Common myeloid progenitor, CD34-positive (primary cell): ENCODE measurements around the gene HYAL1.

ENCODE experiments used
- CTCF ChIA-PET: fragments of 350-600 bp; sonication (Branson Sonifier 250); formaldehyde crosslinking; loops from one replicate; lab custom pipeline; 2021; ENCODE audit warnings: antibody characterized with exemption; lab: Charles Lee
- POLR2A ChIA-PET: fragments of 350-600 bp; sonication (Branson Sonifier 250); formaldehyde crosslinking; loops from one replicate; lab custom pipeline; 2021; ENCODE audit warnings: antibody characterized with exemption; lab: Charles Lee
- DNase-seq, 3 donors: peaks; one replicate each; pipeline versions ENCODE4 v3.0.0 to v3.0.0-alpha.2; 2013
- H3K27ac ChIP-seq, 2 experiments: 1 replicate in 1 of 2; 2 replicates in 1 of 2; pipeline ENCODE4 v1.7.0; 2013; ENCODE audit warnings: inconsistent platforms in 2 of 2, low read length in 2 of 2, mild to moderate bottlenecking in 2 of 2, low read depth in 1 of 2, moderate library complexity in 1 of 2; ENCODE audit not compliant: severe bottlenecking in 2 of 2, insufficient read depth in 1 of 2, poor library complexity in 1 of 2
- H3K27me3 ChIP-seq, 5 experiments: replicated peaks in 2 of 5; 1 replicate in 3 of 5; 2 replicates in 2 of 5; pipeline versions ENCODE4 v1.6.1 to v1.7.0; 2013; ENCODE audit warnings: low read length in 4 of 5, mild to moderate bottlenecking in 2 of 5, moderate library complexity in 2 of 5, inconsistent platforms in 1 of 5; ENCODE audit not compliant: insufficient read depth in 5 of 5, control insufficient read depth in 4 of 5
- H3K36me3 ChIP-seq, 4 experiments: 1 replicate in 2 of 4; 2 replicates in 2 of 4; pipeline versions ENCODE4 v1.6.1 to v1.7.0; 2013; ENCODE audit warnings: low read length in 3 of 4, control low read depth in 1 of 4, mild to moderate bottlenecking in 1 of 4; ENCODE audit not compliant: control insufficient read depth in 4 of 4, insufficient read depth in 4 of 4
- H3K4me1 ChIP-seq, 4 experiments: 1 replicate in 3 of 4; 2 replicates in 1 of 4; pipeline versions ENCODE4 v1.6.1 to v1.7.1; 2013; ENCODE audit warnings: low read length in 3 of 4, mild to moderate bottlenecking in 3 of 4, control low read depth in 1 of 4, inconsistent platforms in 1 of 4, moderate library complexity in 1 of 4; ENCODE audit not compliant: control insufficient read depth in 4 of 4, insufficient read depth in 4 of 4; ENCODE audit errors: control extremely low read depth in 1 of 4
- H3K4me3 ChIP-seq, 7 experiments: 1 replicate in 4 of 7; 2 replicates in 3 of 7; pipeline versions ENCODE4 v1.5.1 to v1.7.0; 2013; ENCODE audit warnings: mild to moderate bottlenecking in 7 of 7, low read length in 6 of 7, moderate library complexity in 6 of 7, inconsistent platforms in 2 of 7, low read depth in 2 of 7, control low read depth in 1 of 7; ENCODE audit not compliant: insufficient read depth in 4 of 7, control insufficient read depth in 1 of 7; ENCODE audit errors: extremely low read depth in 1 of 7
- H3K9me3 ChIP-seq, 5 experiments: 1 replicate in 4 of 5; 2 replicates in 1 of 5; pipeline versions ENCODE4 v1.6.1 to v1.7.1; 2013; ENCODE audit warnings: low read length in 4 of 5, mild to moderate bottlenecking in 2 of 5, inconsistent platforms in 1 of 5, low read depth in 1 of 5, moderate library complexity in 1 of 5; ENCODE audit not compliant: control insufficient read depth in 4 of 5, insufficient read depth in 2 of 5; ENCODE audit errors: control extremely low read depth in 1 of 5
- WGBS: methylation state at CpG from one replicate; pipeline ENCODE4 v1.1.5; 2013; ENCODE audit not compliant: insufficient coverage; 5-methylcytosine and 5-hydroxymethylcytosine counted together

HYAL1 gene

DNA sequence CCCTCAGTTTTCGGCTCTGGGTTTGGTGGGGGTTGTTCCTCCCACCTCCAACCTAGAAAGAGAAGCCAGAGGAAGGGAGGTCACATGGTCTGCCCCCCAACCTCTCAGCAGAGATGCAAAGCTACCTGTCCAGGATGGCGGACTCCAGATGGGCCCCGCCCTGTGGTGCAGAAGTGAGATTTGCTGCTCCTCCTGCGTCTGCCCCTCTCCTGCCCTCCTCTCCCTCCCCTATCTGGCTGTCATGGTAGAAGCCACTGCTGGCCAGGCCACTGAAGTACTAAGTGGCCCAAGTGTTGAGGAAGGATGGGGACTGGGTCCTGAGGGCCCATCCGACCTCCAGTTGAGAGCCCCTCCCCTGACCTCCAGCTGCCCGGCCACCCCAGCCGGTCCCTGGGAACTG, 36.5 kb downstream of the HYAL1 start:
- CTCF ChIA-PET, result interaction anchor here (0.9 to 72.5 kb wide), 7 partner anchors 16 to 76 kb away, joined by 3 to 1875 read pairs (median 6); partner anchors contain the start of genes GNAI2, GNAT1, HYAL2 and SLC38A3
- Histone ChIP-seq H3K9me3 (no peaks in the 10 kb centered on the region), H3K36me3 (no peaks in the 10 kb centered on the region), H3K27ac (no peak overlapping the region), H3K4me3 (no peak overlapping the region), H3K4me1 (no peaks in the 10 kb centered on the region), H3K27me3 (peaks cover 0 to 40% (median 5%) of the 10 kb centered on the region in 5 experiments)
- POLR2A ChIA-PET, result no interaction called here
- WGBS, result 86% methylated on average over 2 of the region's 7 CpGs
- no peak for DNase-seq

DNA sequence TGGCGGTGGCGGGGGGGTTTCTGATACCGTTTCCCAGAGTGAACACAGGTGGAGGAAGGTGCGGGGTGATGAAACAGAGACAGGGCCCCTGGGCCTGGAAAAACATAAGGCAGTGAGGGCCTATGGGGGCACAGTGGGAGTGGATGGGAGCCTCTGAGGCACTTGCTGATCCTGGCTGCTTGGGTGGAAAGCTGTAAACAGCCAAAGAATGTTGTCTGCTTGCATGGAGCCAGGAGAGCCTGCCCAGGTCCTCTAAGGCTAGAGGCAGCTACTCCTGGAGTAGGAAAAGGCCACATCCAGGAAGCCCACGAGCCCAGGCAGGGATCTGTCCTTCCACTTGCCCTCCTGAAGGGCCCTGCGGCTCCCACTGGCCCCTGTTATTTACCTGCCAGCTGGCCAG, 37.4 kb downstream of the HYAL1 start:
- POLR2A ChIA-PET, result no interaction called here
- WGBS, result 88% methylated on average over 4 of the region's 6 CpGs
- peaks cover 0 to 2% (median under 1%) of the 10 kb centered on the region in 4 experiments for H3K4me1 ChIP-seq

DNA sequence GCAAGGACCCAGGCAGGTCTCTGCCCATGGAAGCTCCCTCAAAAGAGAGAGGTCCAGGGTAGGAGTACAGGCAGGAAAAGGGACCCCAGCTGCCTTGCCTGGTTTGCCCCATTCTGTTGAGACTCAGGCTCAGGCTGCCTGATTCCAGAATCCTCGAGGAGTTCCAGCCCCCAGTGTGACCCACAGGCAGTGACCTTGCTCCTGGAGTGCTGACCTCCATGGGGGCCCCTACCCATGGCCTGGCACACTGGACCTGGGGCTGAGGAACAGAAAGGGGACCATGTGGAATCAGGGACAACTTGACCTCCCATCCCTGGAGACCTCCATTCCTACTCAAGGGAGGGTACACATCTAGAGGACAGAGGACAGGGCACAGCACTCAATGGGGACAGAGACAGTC, 37.8 kb downstream of the HYAL1 start:
- CTCF ChIA-PET, result interaction anchor here (1.5 to 72.5 kb wide), 4 partner anchors 16 to 145 kb away, joined by 5 to 1875 read pairs (median 940); partner anchors contain the start of genes GNAI2, LSMEM2, SEMA3B and SLC38A3
- H3K4me1 ChIP-seq, result peaks cover 0 to 6% (median 5%) of the 10 kb centered on the region in 4 experiments
- H3K27ac ChIP-seq, result no peak overlapping the region
- no peak for DNase-seq
- H3K9me3 ChIP-seq, result no peaks in the 10 kb centered on the region
- H3K4me3 ChIP-seq, result no peak overlapping the region
- POLR2A ChIA-PET, result no interaction called here
- peaks cover 0 to 40% (median 5%) of the 10 kb centered on the region in 5 experiments for H3K27me3 ChIP-seq
- H3K36me3 ChIP-seq, result peaks cover 0 to 3% (median 0%) of the 10 kb centered on the region in 4 experiments
- 100% methylated on average over 1 of the region's 1 CpG for WGBS

More for the DNA sequence above, 37.4 kb downstream of the HYAL1 start:
- H3K9me3 ChIP-seq, result no peaks in the 10 kb centered on the region
- peaks cover 0 to 2% (median 0%) of the 10 kb centered on the region in 4 experiments for H3K36me3 ChIP-seq
- peaks cover 0 to 40% (median 5%) of the 10 kb centered on the region in 5 experiments for H3K27me3 ChIP-seq
- CTCF ChIA-PET, result interaction anchor here (0.9 to 72.5 kb wide), 5 partner anchors 16 to 71 kb away, joined by 3 to 1875 read pairs (median 7); partner anchors contain the start of genes GNAI2, HYAL2, LSMEM2 and SEMA3B
- no peak for DNase-seq
- no peak overlapping the region for H3K4me3 ChIP-seq
- H3K27ac ChIP-seq, result no peak overlapping the region

DNA sequence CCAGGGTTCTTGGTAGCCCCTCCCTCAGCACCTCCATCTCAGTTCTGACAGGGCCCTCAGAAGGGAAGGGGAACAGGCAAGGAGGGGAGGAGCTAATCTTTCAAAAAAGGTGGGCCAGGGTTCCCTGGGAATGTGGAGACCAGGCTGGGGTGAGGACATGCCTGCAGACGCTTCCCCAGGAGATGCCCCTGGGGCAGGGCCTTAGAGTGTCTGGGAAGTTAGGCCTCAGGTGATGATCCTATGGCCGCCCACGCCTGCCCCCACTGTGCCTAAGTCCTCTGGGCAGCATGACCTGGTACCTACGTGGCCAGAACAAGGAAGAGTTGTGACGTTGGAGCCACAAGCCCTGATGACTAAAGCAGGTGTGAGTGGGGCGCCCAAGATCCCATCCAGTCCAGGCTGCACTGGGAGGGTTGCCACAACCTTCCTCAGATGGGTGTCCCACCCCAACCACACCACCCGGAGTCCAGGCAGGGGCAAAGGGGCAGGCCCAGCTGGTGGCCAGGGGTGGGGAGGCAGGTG, 38.3 kb downstream of the HYAL1 start:
- no peaks in the 10 kb centered on the region for H3K9me3 ChIP-seq
- H3K27ac ChIP-seq, result no peak overlapping the region
- peaks cover 0 to 40% (median 5%) of the 10 kb centered on the region in 5 experiments for H3K27me3 ChIP-seq
- no peak for DNase-seq
- ChIA-PET CTCF (interaction anchor here (1.2 to 72.5 kb wide), 4 partner anchors 15 to 145 kb away, joined by 4 to 1875 read pairs (median 940); partner anchors contain the start of genes GNAI2, LSMEM2, SEMA3B and SLC38A3), POLR2A (no interaction called here)
- peaks cover 0 to 10% (median 9%) of the 10 kb centered on the region in 4 experiments for H3K4me1 ChIP-seq
- H3K36me3 ChIP-seq, result peaks cover 0 to 3% (median 0%) of the 10 kb centered on the region in 4 experiments
- WGBS, result 76% methylated on average over 3 of the region's 7 CpGs
- H3K4me3 ChIP-seq, result no peak overlapping the region

DNA sequence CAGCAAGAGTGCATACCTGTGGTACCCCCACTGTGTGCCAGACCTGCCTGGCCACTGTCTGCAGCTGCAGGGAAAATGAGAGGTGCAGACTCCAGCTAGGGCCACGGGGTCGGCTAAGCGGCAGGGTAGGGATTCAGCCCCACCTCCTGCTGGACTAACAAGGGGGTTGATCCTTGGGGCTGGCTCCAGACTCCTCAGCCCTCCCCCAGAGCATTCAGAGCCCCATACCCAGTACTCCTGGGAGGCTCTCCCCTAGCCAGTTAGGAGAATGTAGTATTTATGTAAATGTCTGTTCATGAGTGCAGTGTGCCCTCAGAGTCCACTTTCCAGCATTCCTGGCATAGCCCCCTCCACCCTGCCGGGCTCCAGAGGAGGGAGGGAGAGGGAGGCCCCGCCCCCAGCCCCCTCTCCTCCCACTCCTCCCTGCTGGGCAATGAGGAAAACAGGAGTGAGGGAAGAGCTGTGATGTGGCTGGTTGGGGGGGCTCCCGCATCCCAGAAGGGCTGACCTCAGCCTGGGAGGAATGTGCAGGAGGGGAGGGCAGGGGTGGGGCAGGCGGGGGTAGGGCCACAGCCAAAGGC, 38.9 kb downstream of the HYAL1 start:
- H3K4me1 ChIP-seq, result peaks cover 0 to 14% (median 13%) of the 10 kb centered on the region in 4 experiments
- POLR2A ChIA-PET, result interaction anchor here (0.6 to 0.8 kb wide), 3 partner anchors 21 to 66 kb away, joined by 4 to 7 read pairs (median 5); partner anchors contain the start of gene TUSC2

DNA sequence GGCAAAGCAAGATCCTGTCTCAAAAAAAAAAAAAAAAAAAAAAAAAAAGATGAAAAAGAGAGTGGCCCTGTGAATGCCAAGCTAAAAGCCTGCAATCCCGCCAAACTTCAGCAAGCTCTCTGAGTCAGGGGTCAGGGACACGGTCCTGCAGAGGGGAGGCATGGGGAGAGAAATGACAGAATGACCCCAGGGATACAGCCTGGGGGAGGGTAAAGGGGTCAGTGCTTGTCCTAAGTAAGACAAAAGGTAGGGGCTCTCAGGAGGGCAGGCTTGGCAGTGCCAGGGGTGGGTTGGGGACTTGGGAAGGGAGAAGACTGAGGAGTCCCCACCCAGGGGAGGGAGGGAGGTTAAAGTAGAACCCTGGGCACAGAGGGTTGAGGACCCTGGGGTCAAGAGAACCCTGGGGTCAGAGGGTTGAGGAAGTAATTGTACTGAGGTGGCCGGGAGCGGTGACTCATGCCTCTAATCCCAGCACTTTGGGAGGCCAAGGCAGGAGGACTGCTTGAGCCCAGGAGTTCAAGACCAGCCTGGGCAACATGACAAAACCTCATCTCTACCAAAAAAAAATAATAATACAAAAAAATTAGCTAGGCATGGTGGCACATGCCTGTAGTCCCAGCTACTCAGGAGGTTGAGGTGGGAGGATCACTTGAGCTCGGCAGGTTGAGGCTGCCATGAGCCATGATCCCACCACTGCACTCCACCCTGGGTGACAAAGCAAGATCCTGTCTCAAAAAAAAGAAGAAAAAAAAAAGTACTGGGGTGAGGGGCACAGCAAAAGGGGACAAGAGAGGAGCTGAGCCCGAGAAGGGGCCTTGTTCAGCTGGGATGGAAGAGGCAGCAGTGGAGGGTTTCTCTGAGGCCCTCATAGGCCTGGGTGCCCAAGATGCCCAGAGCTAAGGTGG, 39.6 kb downstream of the HYAL1 start:
- WGBS, result 85% methylated on average over 6 of the region's 6 CpGs
- DNase-seq, result no peak
- Histone ChIP-seq H3K9me3 (no peaks in the 10 kb centered on the region), H3K27ac (no peak overlapping the region), H3K4me1 (peaks cover 0 to 16% (median 14%) of the 10 kb centered on the region in 4 experiments), H3K4me3 (no peak overlapping the region), H3K27me3 (peaks cover 0 to 36% (median 5%) of the 10 kb centered on the region in 5 experiments), H3K36me3 (peaks cover 0 to 14% (median 2%) of the 10 kb centered on the region in 4 experiments)
- ChIA-PET CTCF (interaction anchor here (1.1 to 72.5 kb wide), 5 partner anchors 14 to 143 kb away, joined by 3 to 1875 read pairs (median 5); partner anchors contain the start of genes GNAI2, LSMEM2, SEMA3B and SLC38A3), POLR2A (interaction anchor here (0.6 to 0.8 kb wide), 4 partner anchors 14 to 65 kb away, joined by 3 to 7 read pairs (median 4); partner anchors contain the start of gene TUSC2)

More for the DNA sequence above, 38.9 kb downstream of the HYAL1 start:
- H3K36me3 ChIP-seq, result peaks cover 0 to 6% (median 0%) of the 10 kb centered on the region in 4 experiments
- no CpG with 5 or more reads among the region's 7 CpGs for WGBS
- H3K4me3 ChIP-seq, result no peak overlapping the region
- CTCF ChIA-PET, result interaction anchor here (1.1 to 72.5 kb wide), 5 partner anchors 15 to 144 kb away, joined by 3 to 1875 read pairs (median 5); partner anchors contain the start of genes GNAI2, LSMEM2, SEMA3B and SLC38A3
- no peak for DNase-seq
- H3K27ac ChIP-seq, result no peak overlapping the region
- peaks cover 0 to 40% (median 5%) of the 10 kb centered on the region in 5 experiments for H3K27me3 ChIP-seq
- H3K9me3 ChIP-seq, result no peaks in the 10 kb centered on the region
